CD14-positive monocyte (primary cell): ENCODE results near the gene URGCP. TPM values are rescaled to one million over a fixed set of nuclear protein-coding genes. Genes with fewer than 3 reads are reported as not detected.

Source experiments
- DNase-seq, 3 donors: peaks; one replicate each; pipeline ENCODE4 v3.0.0-alpha.2; 2011 to 2022
- H2AFZ ChIP-seq: 2 replicates; pipeline ENCODE4 v1.6.0; 2012; ENCODE audit warnings: mild to moderate bottlenecking, low read depth, low read length, inconsistent platforms; ENCODE audit not compliant: insufficient read depth, poor library complexity, severe bottlenecking
- H3K27ac ChIP-seq, 2 donors: 1 replicate in 1 of 2; 2 replicates in 1 of 2; pipeline ENCODE4 v1.5.1; 2012 to 2013; ENCODE audit warnings: low read length in 2 of 2, control low read depth in 1 of 2, inconsistent platforms in 1 of 2, low read depth in 1 of 2, mild to moderate bottlenecking in 1 of 2
- H3K27me3 ChIP-seq, 2 donors: one replicate each; pipeline versions ENCODE4 v1.6.0 to v1.6.1; 2011 to 2013; ENCODE audit warnings: low read length in 2 of 2; ENCODE audit not compliant: control insufficient read depth in 2 of 2, insufficient read depth in 2 of 2
- H3K36me3 ChIP-seq, 2 donors: replicated peaks in 1 of 2; 1 replicate in 1 of 2; 2 replicates in 1 of 2; pipeline versions ENCODE4 v1.5.1 to v1.6.1; 2012 to 2013; ENCODE audit warnings: low read length in 2 of 2, control low read depth in 1 of 2, inconsistent platforms in 1 of 2, mild to moderate bottlenecking in 1 of 2; ENCODE audit not compliant: insufficient read depth in 2 of 2, control insufficient read depth in 1 of 2
- H3K4me1 ChIP-seq, 2 donors: 1 replicate in 1 of 2; 2 replicates in 1 of 2; pipeline versions ENCODE4 v1.5.1 to v1.6.1; 2012 to 2013; ENCODE audit warnings: low read length in 2 of 2, control low read depth in 1 of 2, inconsistent platforms in 1 of 2, mild to moderate bottlenecking in 1 of 2, moderate library complexity in 1 of 2; ENCODE audit not compliant: insufficient read depth in 2 of 2, control insufficient read depth in 1 of 2
- H3K4me2 ChIP-seq: replicated peaks from 2 replicates; pipeline ENCODE3; 2012; ENCODE audit warnings: low read length, moderate library complexity, mild to moderate bottlenecking; ENCODE audit not compliant: poor library complexity, severe bottlenecking; ENCODE audit errors: extremely low read depth
- H3K4me3 ChIP-seq, 3 experiments: fragments of 200-600 bp in 1 of 3; sonication (generic) in 1 of 3; replicated peaks in 1 of 3; 1 replicate in 2 of 3; 2 replicates in 1 of 3; pipeline ENCODE4 v1.5.1; 2011 to 2013; ENCODE audit warnings: low read length in 3 of 3, mild to moderate bottlenecking in 3 of 3, control low read depth in 2 of 3, low read depth in 2 of 3, inconsistent platforms in 1 of 3, moderate library complexity in 1 of 3
- H3K79me2 ChIP-seq: 2 replicates; pipeline ENCODE4 v1.6.0; 2012; ENCODE audit warnings: mild to moderate bottlenecking, control low read depth, inconsistent platforms, low read length, moderate library complexity; ENCODE audit not compliant: insufficient read depth
- H3K9ac ChIP-seq: 2 replicates; pipeline ENCODE4 v1.6.0; 2017; ENCODE audit warnings: low read length, mild to moderate bottlenecking; ENCODE audit not compliant: insufficient read depth, poor library complexity, severe bottlenecking
- H3K9me3 ChIP-seq, 2 donors: replicated peaks in 1 of 2; 1 replicate in 1 of 2; 2 replicates in 1 of 2; pipeline versions ENCODE4 v1.5.1 to v1.6.1; 2012 to 2013; ENCODE audit warnings: low read length in 2 of 2, control low read depth in 1 of 2; ENCODE audit not compliant: control insufficient read depth in 1 of 2, insufficient read depth in 1 of 2
- H4K20me1 ChIP-seq: 2 replicates; pipeline ENCODE4 v1.6.0; 2012; ENCODE audit warnings: mild to moderate bottlenecking, low read length, control low read depth, moderate library complexity; ENCODE audit not compliant: insufficient read depth
- H3K27ac Mint-ChIP-seq, 7 donors: one replicate each; pipeline ENCODE4 v1.8.0; 2020; ENCODE audit warnings: mild to moderate bottlenecking in 7 of 7, mixed read lengths in 7 of 7, moderate library complexity in 6 of 7, inconsistent platforms in 2 of 7
- H3K27me3 Mint-ChIP-seq, 3 donors: one replicate each; pipeline ENCODE4 v1.8.0; 2021 to 2022; ENCODE audit warnings: low read depth in 3 of 3, mild to moderate bottlenecking in 3 of 3, mixed read lengths in 3 of 3, moderate library complexity in 3 of 3, inconsistent platforms in 1 of 3
- H3K36me3 Mint-ChIP-seq, 2 donors: one replicate each; pipeline ENCODE4 v1.8.0; 2020; ENCODE audit warnings: mixed read lengths in 2 of 2, inconsistent platforms in 1 of 2, mild to moderate bottlenecking in 1 of 2
- H3K4me1 Mint-ChIP-seq: one replicate; pipeline ENCODE4 v1.8.0; 2020; ENCODE audit warnings: mild to moderate bottlenecking, mixed read lengths
- H3K4me3 Mint-ChIP-seq, 2 donors: one replicate each; pipeline ENCODE4 v1.8.0; 2020; ENCODE audit warnings: mild to moderate bottlenecking in 2 of 2, mixed read lengths in 2 of 2, moderate library complexity in 1 of 2
- H3K9me3 Mint-ChIP-seq, 7 donors: one replicate each; pipeline ENCODE4 v1.8.0; 2020 to 2022; ENCODE audit warnings: mixed read lengths in 7 of 7, mild to moderate bottlenecking in 6 of 7, moderate library complexity in 6 of 7, inconsistent platforms in 2 of 7
- CTCF ChIP-seq: fragments of 200-600 bp; IDR thresholded peaks from one replicate; pipeline ENCODE4 v1.8.0; 2022; ENCODE audit warnings: antibody characterized with exemption, mild to moderate bottlenecking
- WGBS: methylation state at CpG from one replicate; pipeline ENCODE4 v1.1.5; 2013; ENCODE audit warnings: missing lambda C conversion rate; ENCODE audit not compliant: insufficient coverage; 5-methylcytosine and 5-hydroxymethylcytosine counted together
- intact Hi-C, 2 donors: fragments of 100-400 bp; cut with micrococcal nuclease; formaldehyde crosslinking; loops; one replicate each; pipeline versions ENCODE4 v1.15.0 to v1.15.1; 2023
- polyA plus RNA-seq, 3 donors: library from polyadenylated mRNA; depleted of rRNA in 1 of 3; unstranded in 2 of 3; stranded (reverse) in 1 of 3; fragments of 300-500 nt in 2 of 3; fragments of >200 nt in 1 of 3; fragmentation: Illumina TruSeq in 2 of 3; gene quantifications; 1 replicate in 2 of 3; 2 replicates in 1 of 3; pipeline ENCODE4 v1.2.3, GENCODE V29; 2012 to 2021

The URGCP gene
- polyA plus RNA-seq, 3 donors, result 5.7 to 6.8 (median 5.9) TPM

GRCh38 chr7:43869867-43870240 is 36.5 kb downstream of the URGCP start:
- peak; percentile 88 to 98 (median 91) for DNase-seq
- WGBS, result 14% methylated on average over 7 of the region's 13 CpGs
- H3K27ac Mint-ChIP-seq, result peak overlapping the region; percentile 99 to 100 (median 100)
- no peaks in the 10 kb centered on the region for H3K9me3 ChIP-seq
- peak overlapping the region; percentile 51 to 81 (median 77) for H3K4me3 ChIP-seq
- no peaks in the 10 kb centered on the region for H3K27me3 ChIP-seq
- intact Hi-C loops, result no loop called here
- peaks cover 18% of the 10 kb centered on the region in 2 donors for H3K4me1 ChIP-seq
- peaks cover 2 to 8% (median 4%) of the 10 kb centered on the region in 3 donors for H3K27me3 Mint-ChIP-seq
- peaks cover 25 to 28% of the 10 kb centered on the region in 2 donors for H3K36me3 Mint-ChIP-seq
- no peak for TF ChIP-seq CTCF
- H3K9ac ChIP-seq, result peak overlapping the region; percentile 89
- peaks cover 0 to 4% (median 0%) of the 10 kb centered on the region in 7 donors for H3K9me3 Mint-ChIP-seq
- peak overlapping the region; percentile 75 for H3K4me2 ChIP-seq
- peaks cover 3% of the 10 kb centered on the region for H3K79me2 ChIP-seq
- H3K4me1 Mint-ChIP-seq, result peaks cover 20% of the 10 kb centered on the region
- H3K4me3 Mint-ChIP-seq, result peak overlapping the region; percentile 96 to 97
- peaks cover 13 to 25% of the 10 kb centered on the region in 2 donors for H3K36me3 ChIP-seq
- peak overlapping the region; percentile 91 to 99 for H3K27ac ChIP-seq
- no peaks in the 10 kb centered on the region for H4K20me1 ChIP-seq
- H2AFZ ChIP-seq, result peak overlapping the region; percentile 87

- Histone ChIP-seq H3K4me2 (peak within 1 kb of the TSS; percentile 75), H3K4me1 (peaks cover 18% of the 10 kb centered on the region in 2 donors), H3K79me2 (peaks cover 3% of the 10 kb centered on the region), H2AFZ (peak within 1 kb of the TSS; percentile 87), H3K27me3 (no peaks in the 10 kb centered on the region), H3K9ac (peak within 1 kb of the TSS; percentile 89), H3K36me3 (peaks cover 13 to 26% of the 10 kb centered on the region in 2 donors), H3K9me3 (no peaks in the 10 kb centered on the region), H4K20me1 (no peaks in the 10 kb centered on the region), H3K27ac (peak within 1 kb of the TSS; percentile 91 to 99), H3K4me3 (peak within 1 kb of the TSS; percentile 51 to 81 (median 77))
- H3K27ac Mint-ChIP-seq, result peak within 1 kb of the TSS; percentile 99 to 100 (median 100)
- TF ChIP-seq CTCF, result no peak
- H3K9me3 Mint-ChIP-seq, result peaks cover 0 to 5% (median 2%) of the 10 kb centered on the region in 7 donors
- peaks cover 25 to 26% of the 10 kb centered on the region in 2 donors for H3K36me3 Mint-ChIP-seq
- peak within 1 kb of the TSS; percentile 96 to 97 for H3K4me3 Mint-ChIP-seq
- WGBS, result 0% methylated on average over 73 of the region's 81 CpGs
- intact Hi-C loops, result no loop called here
- H3K27me3 Mint-ChIP-seq, result peaks cover 2 to 8% (median 4%) of the 10 kb centered on the region in 3 donors
- peak; percentile 91 to 96 (median 95) for DNase-seq
- peaks cover 20% of the 10 kb centered on the region for H3K4me1 Mint-ChIP-seq
These were observed 37.2 kb downstream of the URGCP start, which contains the start of gene MRPS24 for GRCh38 chr7:43869006-43869866. MRPS24 (minus strand) TSS chr7:43869517; CDS start chr7:43869495, 22 bp downstream.
